Measurements from ENCODE around the gene ADCY3. TPM values are rescaled to one million over a fixed set of nuclear protein-coding genes. Genes with fewer than 3 reads are reported as not detected.

ADCY3 gene
- total RNA-seq, 2 experiments from 2014 or later: 59.5 to 92.8 TPM

GRCh38 chr2:24917086-24917485 is 3.0 kb downstream of the ADCY3 start:
- ATAC-seq: peak; percentile 24
- DNase-seq: peak; percentile 61
- H3K4me1 Mint-ChIP-seq: peaks cover 38% of the 10 kb centered on the region
- CTCF ChIA-PET: interaction anchor here (1.0 kb wide), 1 partner anchor 120 kb away, joined by 3 read pairs; no protein-coding TSS in a partner anchor
- no peaks in the 10 kb centered on the region for H3K9me3 Mint-ChIP-seq (ENCODE audit: low read depth)
- H3K27me3 Mint-ChIP-seq: peaks cover 1% of the 10 kb centered on the region
- peaks cover 41% of the 10 kb centered on the region for H3K36me3 Mint-ChIP-seq (ENCODE audit: low read depth)
- intact Hi-C loops (cut with DNase I, micrococcal nuclease): no loop called here
- H3K27ac Mint-ChIP-seq: no peak overlapping the region
- POLR2A ChIA-PET: interaction anchor here (0.6 kb wide), 1 partner anchor 18 kb away, joined by 3 read pairs; no protein-coding TSS in a partner anchor
- peak overlapping the region; percentile 83 for H3K4me3 Mint-ChIP-seq

- DNase-seq (no peak), ATAC-seq (no peak)
- Mint-ChIP-seq H3K27ac (no peak overlapping the region), H3K27me3 (peaks cover 1% of the 10 kb centered on the region), H3K4me3 (no peak overlapping the region), H3K9me3 (ENCODE audit: low read depth) (no peaks in the 10 kb centered on the region), H3K36me3 (ENCODE audit: low read depth) (peaks cover 48% of the 10 kb centered on the region), H3K4me1 (peaks cover 35% of the 10 kb centered on the region)
- intact Hi-C loops (cut with DNase I, micrococcal nuclease): no loop called here
- ChIA-PET POLR2A (no interaction called here), CTCF (interaction anchor here (0.6 kb wide), 1 partner anchor 424 kb away, joined by 3 read pairs; no protein-coding TSS in a partner anchor)
These were observed 4.2 kb downstream of the ADCY3 start for GRCh38 chr2:24915796-24916195.

DNA sequence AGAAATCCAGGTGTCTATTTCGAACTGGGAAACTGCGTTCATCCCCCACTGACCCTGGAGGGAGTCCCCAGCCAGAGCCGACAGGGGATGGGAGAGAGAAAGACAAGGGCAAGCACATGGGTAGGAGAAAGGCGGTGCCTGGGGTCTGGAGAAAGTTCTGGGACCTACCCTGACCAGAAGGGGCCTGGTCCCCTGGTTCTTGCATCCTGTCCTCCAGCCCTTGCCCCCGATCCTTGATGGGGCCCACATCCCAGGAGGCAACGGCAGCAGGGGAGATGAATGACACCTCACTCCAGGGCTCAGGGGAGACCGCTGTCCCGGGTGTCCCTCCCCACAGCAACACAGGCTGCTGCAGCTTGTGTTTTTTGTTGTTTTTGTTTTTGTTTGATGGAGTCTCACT is 4.9 kb downstream of the ADCY3 start:
- H3K36me3 Mint-ChIP-seq (ENCODE audit: low read depth): peaks cover 55% of the 10 kb centered on the region
- CTCF ChIA-PET: no interaction called here

GRCh38 chr2:24914713-24915112 is 5.3 kb downstream of the ADCY3 start:
- H3K36me3 Mint-ChIP-seq (ENCODE audit: low read depth): peaks cover 59% of the 10 kb centered on the region
- ChIA-PET CTCF (no interaction called here), POLR2A (no interaction called here)
- ATAC-seq (no peak), DNase-seq (no peak)
- peaks cover 33% of the 10 kb centered on the region for H3K4me1 Mint-ChIP-seq
- intact Hi-C loops (cut with DNase I, micrococcal nuclease): no loop called here
- H3K9me3 Mint-ChIP-seq (ENCODE audit: low read depth): no peaks in the 10 kb centered on the region
- peaks cover 1% of the 10 kb centered on the region for H3K27me3 Mint-ChIP-seq
- no peak overlapping the region for H3K27ac Mint-ChIP-seq
- no peak overlapping the region for H3K4me3 Mint-ChIP-seq

More for the DNA sequence above, 4.9 kb downstream of the ADCY3 start:
- H3K9me3 Mint-ChIP-seq (ENCODE audit: low read depth): no peaks in the 10 kb centered on the region
- H3K4me1 Mint-ChIP-seq: peaks cover 33% of the 10 kb centered on the region
- intact Hi-C loops (cut with DNase I, micrococcal nuclease): no loop called here
- H3K4me3 Mint-ChIP-seq: no peak overlapping the region
- no peak for DNase-seq
- H3K27me3 Mint-ChIP-seq: peaks cover 1% of the 10 kb centered on the region
- no peak overlapping the region for H3K27ac Mint-ChIP-seq
- POLR2A ChIA-PET: no interaction called here
- no peak for ATAC-seq

- intact Hi-C loops (cut with DNase I, micrococcal nuclease): no loop called here
- Mint-ChIP-seq H3K27me3 (peaks cover 1% of the 10 kb centered on the region), H3K36me3 (ENCODE audit: low read depth) (peaks cover 61% of the 10 kb centered on the region), H3K4me3 (no peak overlapping the region), H3K27ac (no peak overlapping the region), H3K9me3 (ENCODE audit: low read depth) (no peaks in the 10 kb centered on the region), H3K4me1 (peaks cover 30% of the 10 kb centered on the region)
- CTCF ChIA-PET: no interaction called here
- ATAC-seq: no peak
- POLR2A ChIA-PET: no interaction called here
- DNase-seq: no peak
These were observed 6.1 kb downstream of the ADCY3 start for GRCh38 chr2:24913911-24914310.

- Mint-ChIP-seq H3K9me3 (ENCODE audit: low read depth) (no peaks in the 10 kb centered on the region), H3K4me3 (no peak overlapping the region), H3K27ac (no peak overlapping the region), H3K36me3 (ENCODE audit: low read depth) (peaks cover 59% of the 10 kb centered on the region), H3K27me3 (no peaks in the 10 kb centered on the region), H3K4me1 (peaks cover 23% of the 10 kb centered on the region)
- ChIA-PET POLR2A (no interaction called here), CTCF (interaction anchor here (0.6 to 0.7 kb wide), 2 partner anchors 133 to 290 kb away, joined by 4 to 5 read pairs; no protein-coding TSS in a partner anchor)
- no peak for ATAC-seq
- intact Hi-C loops (cut with DNase I, micrococcal nuclease): no loop called here
- DNase-seq: no peak
These were observed 7.1 kb downstream of the ADCY3 start for GRCh38 chr2:24912986-24913385.

DNA sequence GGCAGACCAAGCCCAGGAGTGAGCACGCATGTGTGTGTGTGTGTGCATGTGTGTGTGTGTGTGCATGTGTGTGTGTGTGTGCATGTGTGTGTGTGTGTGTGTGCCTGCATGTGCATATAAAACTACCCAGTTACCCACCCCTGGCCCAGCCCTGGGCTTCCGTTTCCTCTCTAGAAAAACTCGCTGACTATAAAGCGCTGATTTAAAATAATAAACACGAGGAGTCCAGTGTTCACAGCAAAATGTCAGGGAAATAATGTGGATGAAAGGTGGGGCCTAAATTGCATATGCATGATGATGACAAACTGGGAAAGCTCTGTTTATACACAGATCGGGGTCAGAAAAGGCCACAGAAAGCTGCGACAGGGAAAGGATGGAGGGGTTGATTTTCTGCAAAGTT is 7.5 kb downstream of the ADCY3 start:
- H3K4me1 Mint-ChIP-seq: peaks cover 19% of the 10 kb centered on the region
- H3K27me3 Mint-ChIP-seq: no peaks in the 10 kb centered on the region
- no peak for ATAC-seq
- H3K36me3 Mint-ChIP-seq (ENCODE audit: low read depth): peaks cover 56% of the 10 kb centered on the region
- H3K9me3 Mint-ChIP-seq (ENCODE audit: low read depth): no peaks in the 10 kb centered on the region
- ChIA-PET CTCF (interaction anchor here (0.6 to 0.7 kb wide), 2 partner anchors 133 to 218 kb away, joined by 3 to 4 read pairs; no protein-coding TSS in a partner anchor), POLR2A (no interaction called here)
- DNase-seq: no peak
- intact Hi-C loops (cut with DNase I, micrococcal nuclease): no loop called here
- H3K27ac Mint-ChIP-seq: no peak overlapping the region
- no peak overlapping the region for H3K4me3 Mint-ChIP-seq

DNA sequence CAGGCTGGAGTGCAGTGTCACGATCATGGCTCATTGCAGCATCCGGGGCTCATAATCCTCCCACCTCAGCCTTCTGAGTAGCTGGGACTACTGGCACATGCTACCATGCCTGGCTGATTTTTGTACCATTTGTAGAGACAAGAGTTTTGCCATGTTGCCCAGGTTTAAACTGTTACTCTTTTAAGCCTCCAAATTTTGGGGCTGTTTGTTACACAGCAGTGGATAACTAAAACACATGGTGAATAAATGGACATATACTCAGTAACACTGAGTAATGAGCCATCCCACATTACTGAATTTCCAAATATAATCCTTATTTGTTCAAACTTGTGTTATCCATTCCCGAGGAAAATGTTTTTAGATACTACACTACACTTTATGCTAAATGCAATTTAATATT is 9.8 kb downstream of the ADCY3 start:
- DNase-seq (no peak), ATAC-seq (no peak)
- POLR2A ChIA-PET: no interaction called here
- CTCF ChIA-PET: interaction anchor here (0.6 kb wide), 1 partner anchor 91 kb away, joined by 3 read pairs; no protein-coding TSS in a partner anchor
- peaks cover 52% of the 10 kb centered on the region for H3K36me3 Mint-ChIP-seq (ENCODE audit: low read depth)
- no peaks in the 10 kb centered on the region for H3K27me3 Mint-ChIP-seq
- H3K9me3 Mint-ChIP-seq (ENCODE audit: low read depth): no peaks in the 10 kb centered on the region
- no peak overlapping the region for H3K27ac Mint-ChIP-seq
- H3K4me1 Mint-ChIP-seq: peaks cover 12% of the 10 kb centered on the region
- intact Hi-C loops (cut with DNase I, micrococcal nuclease): no loop called here
- H3K4me3 Mint-ChIP-seq: no peak overlapping the region

GRCh38 chr2:24909555-24910177 is 10.4 kb downstream of the ADCY3 start:
- no peak overlapping the region for H3K27ac Mint-ChIP-seq
- no peaks in the 10 kb centered on the region for H3K27me3 Mint-ChIP-seq
- H3K4me3 Mint-ChIP-seq: no peak overlapping the region
- H3K9me3 Mint-ChIP-seq (ENCODE audit: low read depth): no peaks in the 10 kb centered on the region
- H3K4me1 Mint-ChIP-seq: peaks cover 7% of the 10 kb centered on the region
- H3K36me3 Mint-ChIP-seq (ENCODE audit: low read depth): peaks cover 49% of the 10 kb centered on the region
- DNase-seq (no peak), ATAC-seq (no peak)
- CTCF ChIA-PET: interaction anchor here (0.6 kb wide), 1 partner anchor 91 kb away, joined by 3 read pairs; no protein-coding TSS in a partner anchor
- intact Hi-C loops (cut with DNase I, micrococcal nuclease): no loop called here
- POLR2A ChIA-PET: no interaction called here

GRCh38 chr2:24908461-24908901 is 11.6 kb downstream of the ADCY3 start:
- Mint-ChIP-seq H3K27me3 (no peaks in the 10 kb centered on the region), H3K4me1 (peaks cover 6% of the 10 kb centered on the region), H3K4me3 (no peak overlapping the region), H3K9me3 (ENCODE audit: low read depth) (no peaks in the 10 kb centered on the region), H3K36me3 (ENCODE audit: low read depth) (peaks cover 46% of the 10 kb centered on the region), H3K27ac (no peak overlapping the region)
- DNase-seq (no peak), ATAC-seq (no peak)
- POLR2A ChIA-PET: no interaction called here
- CTCF ChIA-PET: interaction anchor here (0.6 to 0.7 kb wide), 3 partner anchors 15 to 120 kb away, joined by 3 read pairs; no protein-coding TSS in a partner anchor
- intact Hi-C loops (cut with DNase I, micrococcal nuclease): no loop called here

DNA sequence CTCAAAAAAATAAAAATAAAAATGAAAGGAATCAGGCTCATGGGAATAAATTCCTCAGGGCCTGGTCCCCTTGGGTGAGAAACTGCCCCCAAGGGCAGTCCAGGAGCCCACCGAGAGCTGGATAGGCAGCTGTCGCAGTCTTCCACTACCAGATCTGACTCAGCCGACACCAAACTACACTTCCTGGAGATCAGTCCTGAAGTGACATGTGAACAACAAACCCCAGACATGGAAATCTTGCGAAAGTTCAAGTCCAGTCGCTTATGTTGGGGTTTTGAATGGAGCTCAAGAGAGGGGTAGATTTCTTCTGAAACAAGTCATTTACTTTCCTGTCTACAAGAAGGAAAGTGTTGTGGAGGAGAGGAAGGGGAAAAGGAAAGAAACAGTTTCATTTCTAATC is 12.9 kb downstream of the ADCY3 start:
- Mint-ChIP-seq H3K36me3 (ENCODE audit: low read depth) (peaks cover 49% of the 10 kb centered on the region), H3K4me3 (no peak overlapping the region), H3K9me3 (ENCODE audit: low read depth) (no peaks in the 10 kb centered on the region), H3K4me1 (peaks cover 6% of the 10 kb centered on the region), H3K27ac (no peak overlapping the region), H3K27me3 (no peaks in the 10 kb centered on the region)
- intact Hi-C loops (cut with DNase I, micrococcal nuclease): no loop called here
- ChIA-PET CTCF (interaction anchor here (0.6 kb wide), 1 partner anchor 485 kb away, joined by 3 read pairs; no protein-coding TSS in a partner anchor), POLR2A (no interaction called here)
- DNase-seq: no peak
- no peak for ATAC-seq

GRCh38 chr2:24906466-24906865 is 13.6 kb downstream of the ADCY3 start:
- Mint-ChIP-seq H3K27ac (no peak overlapping the region), H3K27me3 (no peaks in the 10 kb centered on the region), H3K36me3 (ENCODE audit: low read depth) (peaks cover 44% of the 10 kb centered on the region), H3K9me3 (ENCODE audit: low read depth) (no peaks in the 10 kb centered on the region), H3K4me1 (peaks cover 6% of the 10 kb centered on the region), H3K4me3 (no peak overlapping the region)
- intact Hi-C loops (cut with DNase I, micrococcal nuclease): no loop called here
- CTCF ChIA-PET: no interaction called here
- ATAC-seq (no peak), DNase-seq (no peak)
- POLR2A ChIA-PET: interaction anchor here (0.6 kb wide), 1 partner anchor 108 kb away, joined by 3 read pairs; no protein-coding TSS in a partner anchor
